ENCODE data around the gene TMEM91.

DNA sequence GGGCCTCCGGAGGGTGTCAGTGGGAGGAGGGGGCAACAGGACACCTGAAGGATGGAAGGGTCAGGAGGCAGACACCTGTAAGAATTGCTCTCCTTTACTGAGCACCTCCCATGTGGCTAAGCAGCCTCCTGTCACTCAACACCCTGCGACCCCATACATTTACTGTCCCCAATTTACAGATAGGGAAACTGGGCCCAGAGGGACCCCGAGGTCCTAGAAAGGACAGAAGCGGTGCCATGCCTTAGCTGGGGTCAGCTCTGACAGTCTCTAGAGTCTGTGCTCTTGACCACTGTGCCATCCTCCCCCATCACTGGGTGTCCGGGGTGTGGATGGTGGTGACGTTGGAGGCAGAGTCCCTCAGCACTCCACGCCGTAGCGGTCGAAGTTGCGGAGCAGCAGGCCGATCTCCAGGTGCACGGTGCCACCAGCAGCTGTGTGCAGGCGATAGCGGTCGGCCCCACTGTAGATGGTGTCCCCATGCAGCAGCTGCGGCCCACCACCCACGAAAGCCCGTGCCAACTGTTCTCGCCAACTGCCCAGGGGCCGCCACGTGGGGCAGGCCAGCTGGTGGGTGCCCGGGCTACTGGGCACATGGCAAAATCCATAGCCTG lies 21.9 kb upstream of the TMEM91 start:
- TF ChIP-seq, protein P1, sequence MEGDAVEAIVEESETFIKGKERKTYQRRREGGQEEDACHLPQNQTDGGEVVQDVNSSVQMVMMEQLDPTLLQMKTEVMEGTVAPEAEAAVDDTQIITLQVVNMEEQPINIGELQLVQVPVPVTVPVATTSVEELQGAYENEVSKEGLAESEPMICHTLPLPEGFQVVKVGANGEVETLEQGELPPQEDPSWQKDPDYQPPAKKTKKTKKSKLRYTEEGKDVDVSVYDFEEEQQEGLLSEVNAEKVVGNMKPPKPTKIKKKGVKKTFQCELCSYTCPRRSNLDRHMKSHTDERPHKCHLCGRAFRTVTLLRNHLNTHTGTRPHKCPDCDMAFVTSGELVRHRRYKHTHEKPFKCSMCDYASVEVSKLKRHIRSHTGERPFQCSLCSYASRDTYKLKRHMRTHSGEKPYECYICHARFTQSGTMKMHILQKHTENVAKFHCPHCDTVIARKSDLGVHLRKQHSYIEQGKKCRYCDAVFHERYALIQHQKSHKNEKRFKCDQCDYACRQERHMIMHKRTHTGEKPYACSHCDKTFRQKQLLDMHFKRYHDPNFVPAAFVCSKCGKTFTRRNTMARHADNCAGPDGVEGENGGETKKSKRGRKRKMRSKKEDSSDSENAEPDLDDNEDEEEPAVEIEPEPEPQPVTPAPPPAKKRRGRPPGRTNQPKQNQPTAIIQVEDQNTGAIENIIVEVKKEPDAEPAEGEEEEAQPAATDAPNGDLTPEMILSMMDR (IDR thresholded peaks at IDR 0.05), result no peak
- TF ChIP-seq JUND (IDR thresholded peaks at IDR 0.05) (no peak), POLR2AphosphoS5 (IDR thresholded peaks at IDR 0.05; ENCODE audit: low read depth, low read length) (no peak), GABPA (IDR thresholded peaks at IDR 0.05; ENCODE audit: low read depth) (no peak), MXI1 (IDR thresholded peaks at IDR 0.05; ENCODE audit: low read depth, low read length) (no peak), EZH2phosphoT487 (IDR thresholded peaks at IDR 0.05; ENCODE audit: borderline replicate concordance, low read depth) (no peak), YY1 (IDR thresholded peaks at IDR 0.05; ENCODE audit: low read depth) (no peak), SMC3 (IDR thresholded peaks at IDR 0.05; ENCODE audit: low read depth, low read length) (no peak)
- TF ChIP-seq, protein P2, sequence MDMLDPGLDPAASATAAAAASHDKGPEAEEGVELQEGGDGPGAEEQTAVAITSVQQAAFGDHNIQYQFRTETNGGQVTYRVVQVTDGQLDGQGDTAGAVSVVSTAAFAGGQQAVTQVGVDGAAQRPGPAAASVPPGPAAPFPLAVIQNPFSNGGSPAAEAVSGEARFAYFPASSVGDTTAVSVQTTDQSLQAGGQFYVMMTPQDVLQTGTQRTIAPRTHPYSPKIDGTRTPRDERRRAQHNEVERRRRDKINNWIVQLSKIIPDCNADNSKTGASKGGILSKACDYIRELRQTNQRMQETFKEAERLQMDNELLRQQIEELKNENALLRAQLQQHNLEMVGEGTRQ (IDR thresholded peaks at IDR 0.05; ENCODE audit: borderline replicate concordance, low read depth, low read length), result no peak
- TF ChIP-seq, protein P3, sequence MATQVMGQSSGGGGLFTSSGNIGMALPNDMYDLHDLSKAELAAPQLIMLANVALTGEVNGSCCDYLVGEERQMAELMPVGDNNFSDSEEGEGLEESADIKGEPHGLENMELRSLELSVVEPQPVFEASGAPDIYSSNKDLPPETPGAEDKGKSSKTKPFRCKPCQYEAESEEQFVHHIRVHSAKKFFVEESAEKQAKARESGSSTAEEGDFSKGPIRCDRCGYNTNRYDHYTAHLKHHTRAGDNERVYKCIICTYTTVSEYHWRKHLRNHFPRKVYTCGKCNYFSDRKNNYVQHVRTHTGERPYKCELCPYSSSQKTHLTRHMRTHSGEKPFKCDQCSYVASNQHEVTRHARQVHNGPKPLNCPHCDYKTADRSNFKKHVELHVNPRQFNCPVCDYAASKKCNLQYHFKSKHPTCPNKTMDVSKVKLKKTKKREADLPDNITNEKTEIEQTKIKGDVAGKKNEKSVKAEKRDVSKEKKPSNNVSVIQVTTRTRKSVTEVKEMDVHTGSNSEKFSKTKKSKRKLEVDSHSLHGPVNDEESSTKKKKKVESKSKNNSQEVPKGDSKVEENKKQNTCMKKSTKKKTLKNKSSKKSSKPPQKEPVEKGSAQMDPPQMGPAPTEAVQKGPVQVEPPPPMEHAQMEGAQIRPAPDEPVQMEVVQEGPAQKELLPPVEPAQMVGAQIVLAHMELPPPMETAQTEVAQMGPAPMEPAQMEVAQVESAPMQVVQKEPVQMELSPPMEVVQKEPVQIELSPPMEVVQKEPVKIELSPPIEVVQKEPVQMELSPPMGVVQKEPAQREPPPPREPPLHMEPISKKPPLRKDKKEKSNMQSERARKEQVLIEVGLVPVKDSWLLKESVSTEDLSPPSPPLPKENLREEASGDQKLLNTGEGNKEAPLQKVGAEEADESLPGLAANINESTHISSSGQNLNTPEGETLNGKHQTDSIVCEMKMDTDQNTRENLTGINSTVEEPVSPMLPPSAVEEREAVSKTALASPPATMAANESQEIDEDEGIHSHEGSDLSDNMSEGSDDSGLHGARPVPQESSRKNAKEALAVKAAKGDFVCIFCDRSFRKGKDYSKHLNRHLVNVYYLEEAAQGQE (IDR thresholded peaks at IDR 0.05; ENCODE audit: low read depth, low read length), result no peak
- TF ChIP-seq, protein P4, sequence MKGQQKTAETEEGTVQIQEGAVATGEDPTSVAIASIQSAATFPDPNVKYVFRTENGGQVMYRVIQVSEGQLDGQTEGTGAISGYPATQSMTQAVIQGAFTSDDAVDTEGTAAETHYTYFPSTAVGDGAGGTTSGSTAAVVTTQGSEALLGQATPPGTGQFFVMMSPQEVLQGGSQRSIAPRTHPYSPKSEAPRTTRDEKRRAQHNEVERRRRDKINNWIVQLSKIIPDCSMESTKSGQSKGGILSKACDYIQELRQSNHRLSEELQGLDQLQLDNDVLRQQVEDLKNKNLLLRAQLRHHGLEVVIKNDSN (IDR thresholded peaks at IDR 0.05; ENCODE audit: borderline replicate concordance, low read depth), result no peak

Data from SK-N-SH (cell line).